Forelimb muscle (tissue), 1 donor: ENCODE results near the gene TLR8. TPM values are rescaled to one million over a fixed set of nuclear protein-coding genes. Genes with fewer than 3 reads are reported as not detected.

Source experiments
- DNase-seq: peaks from one replicate; pipeline ENCODE4 v3.0.0-alpha.2; 2013; ENCODE audit warnings: low read depth
- polyA plus RNA-seq: library from polyadenylated mRNA; unstranded; fragments of 120-200 nt; gene quantifications from one replicate; pipeline ENCODE4 v1.2.1, GENCODE V29; 2013; ENCODE audit not compliant: insufficient read length

Gene TLR8
- polyA plus RNA-seq, 1 donor = 0.20 TPM

- DNase-seq = no peak
Observed at GRCh38 chrX:12966151-12966550, 59.7 kb downstream of the TLR8 start.

GRCh38 chrX:12967711-12968465 lies 61.5 kb downstream of the TLR8 start:
- no peak for DNase-seq

- no peak for DNase-seq
Observed at GRCh38 chrX:12970691-12971202, 64.3 kb downstream of the TLR8 start.

- no peak for DNase-seq
Observed at GRCh38 chrX:12971282-12972003, 65.0 kb downstream of the TLR8 start.

GRCh38 chrX:12972243-12972642 lies 65.8 kb downstream of the TLR8 start:
- no peak for DNase-seq

Other genes starting within 250 kb of the TLR8 start
- 6.8 TPM for gene PRPS2, start 115.2 kb upstream of the TLR8 start, polyA plus RNA-seq
- gene TLR7, start 39.5 kb upstream of the TLR8 start, polyA plus RNA-seq = 0.67 TPM
- 904 TPM for gene TMSB4X, start 68.5 kb downstream of the TLR8 start, polyA plus RNA-seq
- gene FAM9C, start 138.0 kb downstream of the TLR8 start, polyA plus RNA-seq = 0.28 TPM